GM06990 (cell line): ENCODE data around the gene FGR.

ENCODE experiments used
- DNase-seq: peaks from one replicate; pipeline ENCODE4 v3.0.0-alpha.2; 2011; ENCODE audit not compliant: insufficient read length; ENCODE audit errors: extremely low read depth
- H3K27me3 ChIP-seq: replicated peaks from 2 replicates; pipeline ENCODE4 v1.6.0; 2011; ENCODE audit warnings: low read length; ENCODE audit not compliant: control insufficient read depth, insufficient read depth
- H3K36me3 ChIP-seq: 2 replicates; pipeline ENCODE4 v1.5.1; 2011; ENCODE audit warnings: low read length; ENCODE audit not compliant: control insufficient read depth, insufficient read depth
- H3K4me3 ChIP-seq: replicated peaks from 2 replicates; pipeline ENCODE4 v1.5.1; 2011; ENCODE audit warnings: low read depth, mild to moderate bottlenecking, control low read depth, low read length
- CTCF ChIP-seq: IDR thresholded peaks from 2 replicates; pipeline ENCODE4 v1.5.1; 2011; ENCODE audit warnings: low read length, control low read depth, mild to moderate bottlenecking, inconsistent platforms; ENCODE audit not compliant: insufficient read depth, poor library complexity, severe bottlenecking

FGR gene

GRCh38 chr1:27590917-27591508, 44.0 kb downstream of the FGR start:
- no peak for TF ChIP-seq CTCF
- H3K4me3 ChIP-seq = no peak overlapping the region
- H3K36me3 ChIP-seq = peaks cover 3% of the 10 kb centered on the region; the same call in 1 of the 2 replicates
- no peaks in the 10 kb centered on the region for H3K27me3 ChIP-seq
- DNase-seq = no peak

GRCh38 chr1:27589841-27590426, 45.1 kb downstream of the FGR start:
- DNase-seq = no peak
- TF ChIP-seq CTCF = no peak
- Histone ChIP-seq H3K36me3 (peaks cover 3% of the 10 kb centered on the region; the same call in 1 of the 2 replicates), H3K27me3 (no peaks in the 10 kb centered on the region), H3K4me3 (no peak overlapping the region)

- Histone ChIP-seq H3K36me3 (peaks cover 3% of the 10 kb centered on the region; the same call in 1 of the 2 replicates), H3K27me3 (no peaks in the 10 kb centered on the region), H3K4me3 (no peak overlapping the region)
- no peak for TF ChIP-seq CTCF
- DNase-seq = no peak
Measured at GRCh38 chr1:27589441-27589840, 45.5 kb downstream of the FGR start.

- no peaks in the 10 kb centered on the region for H3K27me3 ChIP-seq
- H3K4me3 ChIP-seq = no peak overlapping the region
- TF ChIP-seq CTCF = no peak
- peaks cover 3% of the 10 kb centered on the region; the same call in 1 of the 2 replicates for H3K36me3 ChIP-seq
- DNase-seq = no peak
Measured at GRCh38 chr1:27588256-27589232, 46.4 kb downstream of the FGR start.

GRCh38 chr1:27585684-27586083, 49.3 kb downstream of the FGR start:
- DNase-seq = no peak
- no peak for TF ChIP-seq CTCF
- Histone ChIP-seq H3K36me3 (peaks cover 3% of the 10 kb centered on the region; the same call in 1 of the 2 replicates), H3K4me3 (no peak overlapping the region), H3K27me3 (no peaks in the 10 kb centered on the region)
